Natural killer cell (primary cell): ENCODE measurements around the gene QSOX1. TPM values are rescaled to one million over a fixed set of nuclear protein-coding genes. Genes with fewer than 3 reads are reported as not detected.

Experiments used
- ATAC-seq, 3 donors: fragments of 150-1000 bp in 2 of 3; fragments of 200-7000 bp in 1 of 3; cut with Tn5 transposase; 1 replicate in 1 of 3; 2 replicates in 2 of 3; pipeline ENCODE4 v1.10.0; 2021; ENCODE audit warnings: mild to moderate bottlenecking in 2 of 3, moderate library complexity in 2 of 3
- DNase-seq, 2 donors: peaks; one replicate each; pipeline versions ENCODE4 v3.0.0 to v3.0.0-alpha.2; 2013 to 2021; ENCODE audit warnings: mixed read lengths in 1 of 2
- H3K27ac ChIP-seq: one replicate; pipeline ENCODE4 v1.5.1; 2013; ENCODE audit warnings: mild to moderate bottlenecking, low read length
- H3K27me3 ChIP-seq: one replicate; pipeline ENCODE4 v1.6.1; 2013; ENCODE audit warnings: low read length; ENCODE audit not compliant: control insufficient read depth, insufficient read depth
- H3K36me3 ChIP-seq: one replicate; pipeline ENCODE4 v1.6.1; 2013; ENCODE audit warnings: low read length; ENCODE audit not compliant: control insufficient read depth, insufficient read depth
- H3K4me1 ChIP-seq: one replicate; pipeline ENCODE4 v1.6.1; 2013; ENCODE audit warnings: low read length; ENCODE audit not compliant: control insufficient read depth, insufficient read depth
- H3K4me3 ChIP-seq: one replicate; pipeline ENCODE4 v1.5.1; 2013; ENCODE audit warnings: low read length
- H3K9me3 ChIP-seq: one replicate; pipeline ENCODE4 v1.6.1; 2013; ENCODE audit warnings: low read length; ENCODE audit not compliant: control insufficient read depth, insufficient read depth
- H3K27ac Mint-ChIP-seq, 2 donors: one replicate each; pipeline ENCODE4 v1.8.0; 2022; ENCODE audit warnings: mild to moderate bottlenecking in 2 of 2, mixed read lengths in 2 of 2, moderate library complexity in 1 of 2
- H3K27me3 Mint-ChIP-seq, 2 donors: one replicate each; pipeline ENCODE4 v1.8.0; 2022; ENCODE audit warnings: low read depth in 2 of 2, mixed read lengths in 2 of 2
- H3K36me3 Mint-ChIP-seq: one replicate; pipeline ENCODE4 v1.8.0; 2022; ENCODE audit warnings: mixed read lengths
- H3K4me1 Mint-ChIP-seq, 2 donors: one replicate each; pipeline ENCODE4 v1.8.0; 2022; ENCODE audit warnings: mixed read lengths in 2 of 2
- H3K4me3 Mint-ChIP-seq: one replicate; pipeline ENCODE4 v1.8.0; 2022; ENCODE audit warnings: mild to moderate bottlenecking, moderate library complexity, mixed read lengths
- H3K9me3 Mint-ChIP-seq, 2 donors: one replicate each; pipeline ENCODE4 v1.8.0; 2022; ENCODE audit warnings: mixed read lengths in 2 of 2
- WGBS: methylation state at CpG from one replicate; pipeline ENCODE4 v1.1.7; 2013; ENCODE audit warnings: missing lambda C conversion rate; ENCODE audit not compliant: insufficient coverage; 5-methylcytosine and 5-hydroxymethylcytosine counted together
- intact Hi-C: fragments of 100-400 bp; cut with micrococcal nuclease; formaldehyde crosslinking; loops from one replicate; pipeline ENCODE4 v1.14.2; 2022
- total RNA-seq, 4 donors: library from RNA; stranded (reverse); fragments of 120-200 nt in 1 of 4; gene quantifications; one replicate each; pipeline versions ENCODE4 v1.2.3 to v1.2.4, GENCODE V29; 2013 to 2022
- TF ChIP-seq, protein P1 (sequence below): fragments of 200-600 bp; IDR thresholded peaks from one replicate; pipeline ENCODE4 v1.8.0; 2022; ENCODE audit warnings: antibody characterized with exemption

The QSOX1 gene
- total RNA-seq, 3 donors from 2014 or later (not counting 1 experiment from before 2014, with no cell fraction given): 31.0 to 42.7 (median 38.2) TPM

GRCh38 chr1:180231936-180232335 lies 77.3 kb downstream of the QSOX1 start:
- peaks cover 65% of the 10 kb centered on the region for H3K27me3 ChIP-seq
- H3K27me3 Mint-ChIP-seq: peaks cover 65 to 68% of the 10 kb centered on the region in 2 donors
- 8% methylated on average over 14 of the region's 14 CpGs for whole genome bisulfite sequencing
- peak overlapping the region; percentile 60 for H3K4me3 Mint-ChIP-seq
- H3K9me3 ChIP-seq: no peaks in the 10 kb centered on the region
- peaks cover 17 to 38% of the 10 kb centered on the region in 2 donors for H3K4me1 Mint-ChIP-seq
- TF ChIP-seq, protein P1, sequence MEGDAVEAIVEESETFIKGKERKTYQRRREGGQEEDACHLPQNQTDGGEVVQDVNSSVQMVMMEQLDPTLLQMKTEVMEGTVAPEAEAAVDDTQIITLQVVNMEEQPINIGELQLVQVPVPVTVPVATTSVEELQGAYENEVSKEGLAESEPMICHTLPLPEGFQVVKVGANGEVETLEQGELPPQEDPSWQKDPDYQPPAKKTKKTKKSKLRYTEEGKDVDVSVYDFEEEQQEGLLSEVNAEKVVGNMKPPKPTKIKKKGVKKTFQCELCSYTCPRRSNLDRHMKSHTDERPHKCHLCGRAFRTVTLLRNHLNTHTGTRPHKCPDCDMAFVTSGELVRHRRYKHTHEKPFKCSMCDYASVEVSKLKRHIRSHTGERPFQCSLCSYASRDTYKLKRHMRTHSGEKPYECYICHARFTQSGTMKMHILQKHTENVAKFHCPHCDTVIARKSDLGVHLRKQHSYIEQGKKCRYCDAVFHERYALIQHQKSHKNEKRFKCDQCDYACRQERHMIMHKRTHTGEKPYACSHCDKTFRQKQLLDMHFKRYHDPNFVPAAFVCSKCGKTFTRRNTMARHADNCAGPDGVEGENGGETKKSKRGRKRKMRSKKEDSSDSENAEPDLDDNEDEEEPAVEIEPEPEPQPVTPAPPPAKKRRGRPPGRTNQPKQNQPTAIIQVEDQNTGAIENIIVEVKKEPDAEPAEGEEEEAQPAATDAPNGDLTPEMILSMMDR: no peak
- ATAC-seq (no peak), DNase-seq (peak in 1 of 2 donors; percentile 8)
- peaks cover 52% of the 10 kb centered on the region for H3K4me1 ChIP-seq
- H3K27ac ChIP-seq: no peak overlapping the region
- no peak overlapping the region for H3K27ac Mint-ChIP-seq
- no peak overlapping the region for H3K4me3 ChIP-seq
- H3K36me3 ChIP-seq: no peaks in the 10 kb centered on the region
- no peaks in the 10 kb centered on the region for H3K9me3 Mint-ChIP-seq
- intact Hi-C loops: no loop called here
- no peaks in the 10 kb centered on the region for H3K36me3 Mint-ChIP-seq

- intact Hi-C loops: no loop called here
- H3K27ac Mint-ChIP-seq: no peak overlapping the region
These were observed 77.9 kb downstream of the QSOX1 start for GRCh38 chr1:180232521-180233043.

DNA sequence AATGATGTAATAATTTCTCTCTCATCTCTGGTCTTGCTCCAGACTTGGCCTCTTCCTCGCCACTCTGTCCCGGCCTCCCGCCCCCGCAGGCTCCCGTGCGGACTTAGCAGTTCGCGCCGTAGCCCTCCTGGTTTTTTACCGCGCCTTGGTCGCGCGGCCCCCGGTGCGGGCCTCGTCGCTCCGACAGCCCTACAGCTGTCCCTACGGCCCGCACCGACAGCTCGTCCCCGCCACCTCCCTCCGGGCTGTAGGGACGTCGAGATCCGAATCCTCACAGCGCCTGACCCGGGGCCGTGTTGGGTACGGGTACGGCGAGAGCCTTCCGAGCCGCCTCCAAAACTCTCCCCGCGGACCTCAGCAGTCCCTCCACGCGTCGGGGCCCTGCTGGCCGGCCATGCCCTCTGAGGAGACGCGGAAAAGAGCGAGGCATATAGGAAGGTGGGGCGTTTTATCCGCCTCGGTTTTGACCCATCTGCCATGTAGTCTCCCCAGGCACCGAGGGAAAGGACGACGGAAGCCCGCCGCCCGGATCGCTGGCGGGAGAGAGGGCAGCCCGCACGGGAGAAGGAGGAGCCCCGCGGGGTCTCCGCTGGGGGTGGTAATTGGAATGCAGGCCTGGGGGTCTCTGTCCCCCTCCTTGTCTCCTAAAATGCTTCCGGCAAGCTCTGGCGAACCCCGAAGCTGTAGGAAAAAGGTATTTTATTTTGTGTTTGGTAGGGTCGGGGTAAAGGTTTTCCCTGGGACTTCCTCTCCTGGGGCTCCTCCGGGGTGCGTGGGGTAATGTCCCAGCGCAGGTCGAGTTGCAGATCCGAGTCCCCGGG lies 78.7 kb downstream of the QSOX1 start:
- Histone ChIP-seq H3K27me3 (peaks cover 71% of the 10 kb centered on the region), H3K27ac (no peak overlapping the region), H3K4me3 (no peak overlapping the region), H3K9me3 (no peaks in the 10 kb centered on the region), H3K4me1 (peaks cover 52% of the 10 kb centered on the region), H3K36me3 (no peaks in the 10 kb centered on the region)
- intact Hi-C loops: no loop called here
- Mint-ChIP-seq H3K36me3 (no peaks in the 10 kb centered on the region), H3K4me3 (no peak overlapping the region), H3K27ac (no peak overlapping the region), H3K27me3 (peaks cover 64 to 72% of the 10 kb centered on the region in 2 donors), H3K9me3 (no peaks in the 10 kb centered on the region), H3K4me1 (peaks cover 17 to 38% of the 10 kb centered on the region in 2 donors)
- WGBS: 6% methylated on average over 71 of the region's 71 CpGs
- TF ChIP-seq, protein P1: no peak
- ATAC-seq (no peak), DNase-seq (no peak)

More at GRCh38 chr1:180232521-180233043, 77.9 kb downstream of the QSOX1 start:
- no peak overlapping the region for H3K4me3 ChIP-seq
- peaks cover 17 to 38% of the 10 kb centered on the region in 2 donors for H3K4me1 Mint-ChIP-seq
- TF ChIP-seq, protein P1: no peak
- H3K9me3 ChIP-seq: no peaks in the 10 kb centered on the region
- no peak for DNase-seq
- H3K9me3 Mint-ChIP-seq: no peaks in the 10 kb centered on the region
- no peak overlapping the region for H3K27ac ChIP-seq
- no peak for ATAC-seq
- H3K4me1 ChIP-seq: peaks cover 52% of the 10 kb centered on the region
- H3K4me3 Mint-ChIP-seq: no peak overlapping the region
- H3K27me3 ChIP-seq: peaks cover 66% of the 10 kb centered on the region
- H3K36me3 ChIP-seq: no peaks in the 10 kb centered on the region
- peaks cover 68 to 72% of the 10 kb centered on the region in 2 donors for H3K27me3 Mint-ChIP-seq
- WGBS: 16% methylated on average over 9 of the region's 11 CpGs
- H3K36me3 Mint-ChIP-seq: no peaks in the 10 kb centered on the region
